Right lobe of liver (tissue), 6 donors: Measurements from ENCODE around the gene WNK1. TPM values are rescaled to one million over a fixed set of nuclear protein-coding genes. Genes with fewer than 3 reads are reported as not detected.
"Not testable (repeated sequence)": the region's sequence is repeated elsewhere in the genome, so short reads cannot be mapped to it uniquely, and the experiment has no call there.

ENCODE experiments used
- ATAC-seq, 4 donors: fragments of 200-7000 bp; cut with Tn5 transposase; one replicate each; pipeline ENCODE4 v1.9.1; 2020; ENCODE audit warnings: mild to moderate bottlenecking in 4 of 4, moderate library complexity in 4 of 4
- DNase-seq, 3 donors: peaks; one replicate each; pipeline ENCODE4 v3.0.0-alpha.2; 2020
- H3K27ac ChIP-seq, 3 donors: fragments of 200-600 bp; one replicate each; pipeline ENCODE4 v1.8.0; 2022
- H3K27me3 ChIP-seq, 2 donors: fragments of 200-600 bp; one replicate each; pipeline ENCODE4 v1.8.0; 2022
- H3K36me3 ChIP-seq, 4 donors: fragments of 200-600 bp; sonication (generic) in 1 of 4; one replicate each; pipeline versions ENCODE4 v1.5.1 to v1.8.0; 2017 to 2022; ENCODE audit warnings: control low read depth in 1 of 4
- H3K4me1 ChIP-seq, 4 donors: fragments of 200-600 bp; sonication (generic) in 1 of 4; one replicate each; pipeline versions ENCODE4 v1.5.1 to v1.8.0; 2017 to 2022; ENCODE audit warnings: control low read depth in 1 of 4
- H3K4me3 ChIP-seq, 3 donors: fragments of 200-600 bp; one replicate each; pipeline ENCODE4 v1.8.0; 2022
- H3K9me3 ChIP-seq, 4 donors: fragments of 200-600 bp; sonication (generic) in 1 of 4; one replicate each; pipeline versions ENCODE4 v1.5.1 to v1.8.0; 2017 to 2022; ENCODE audit warnings: control low read depth in 1 of 4
- CTCF ChIP-seq, 4 donors: fragments of 200-600 bp in 3 of 4; fragments of 450-650 bp in 1 of 4; IDR thresholded peaks; one replicate each; pipeline versions ENCODE4 v1.5.1 to v1.8.0; 2016 to 2022; ENCODE audit warnings: antibody characterized with exemption in 4 of 4, mild to moderate bottlenecking in 2 of 4
- POLR2A ChIP-seq: fragments of 450-650 bp; IDR thresholded peaks from one replicate; pipeline ENCODE4 v1.6.1; 2017; ENCODE audit warnings: antibody characterized with exemption, mild to moderate bottlenecking
- WGBS: methylation state at CpG from one replicate; pipeline ENCODE4 v1.1.6; 2018; ENCODE audit warnings: low coverage, low lambda C conversion rate; ENCODE audit not compliant: insufficient coverage; ENCODE audit errors: missing lambda C conversion rate; 5-methylcytosine and 5-hydroxymethylcytosine counted together
- intact Hi-C, 2 donors: fragments of 100-400 bp; cut with DNase I; formaldehyde crosslinking; loops; one replicate each; pipeline versions ENCODE4 v1.11.2 to v1.14.1; 2022
- total RNA-seq, 6 experiments: library from RNA; depleted of rRNA in 2 of 6; stranded (reverse); fragments of >200 nt in 2 of 6; fragmentation: NEBNext Ultra II Directional in 3 of 6; extraction: Animal tissue kit (Norgen Biotek cat#: 25700) in 3 of 6; gene quantifications; one replicate each; pipeline versions ENCODE4 v1.1.0 to v1.2.4, GENCODE V29; 2016 to 2023
- donor health status: DM: no; HTN: yes; CAD: no.
- donor health status: DM: no; HTN: no; CAD: no.
- donor health status: DM: no; HTN: no; CAD: no.
- donor health status: DM: no; HTN: yes; CAD: no.
- donor health status: DM: no; HTN: yes; CAD: no.

Gene WNK1
- total RNA-seq, 6 experiments from 2014 or later = 72.0 to 115 (median 93.1) TPM

- no peak overlapping the region for H3K4me3 ChIP-seq
- H3K9me3 ChIP-seq = no peaks in the 10 kb centered on the region
- no peak for ATAC-seq
- intact Hi-C loops = no loop called here
- no peaks in the 10 kb centered on the region for H3K27me3 ChIP-seq
- 71% methylated on average over 5 of the region's 5 CpGs for WGBS
- peaks cover 0 to 3% (median 0%) of the 10 kb centered on the region in 4 donors for H3K4me1 ChIP-seq
- no peak for DNase-seq
- H3K36me3 ChIP-seq = peaks cover 0 to 3% (median 0%) of the 10 kb centered on the region in 4 donors
- TF ChIP-seq POLR2A (no peak), CTCF (IDR thresholded peaks at IDR 0.05) (no peak)
- H3K27ac ChIP-seq = no peak overlapping the region
Observed at GRCh38 chr12:772056-772697, 19.8 kb downstream of the WNK1 start.

- WGBS = 30% methylated on average over 3 of the region's 3 CpGs
- ATAC-seq = no peak
- intact Hi-C loops = no loop called here
- H3K27ac ChIP-seq = no peak overlapping the region
- no peaks in the 10 kb centered on the region for H3K27me3 ChIP-seq
- TF ChIP-seq CTCF (IDR thresholded peaks at IDR 0.05) (no peak), POLR2A (no peak)
- DNase-seq = no peak
- no peaks in the 10 kb centered on the region for H3K9me3 ChIP-seq
- H3K4me1 ChIP-seq = peaks cover 0 to 20% (median 5%) of the 10 kb centered on the region in 4 donors
- no peak overlapping the region for H3K4me3 ChIP-seq
- H3K36me3 ChIP-seq = no peaks in the 10 kb centered on the region
Observed at GRCh38 chr12:774051-774614, 21.8 kb downstream of the WNK1 start.

GRCh38 chr12:775973-776771, 23.8 kb downstream of the WNK1 start:
- DNase-seq, intact Hi-C loops, H3K27me3 ChIP-seq, ATAC-seq, H3K4me3 ChIP-seq, H3K27ac ChIP-seq, H3K9me3 ChIP-seq, H3K36me3 ChIP-seq: not testable (repeated sequence)
- 75% methylated on average over 9 of the region's 15 CpGs for WGBS
- H3K4me1 ChIP-seq = peaks cover 0 to 38% (median 13%) of the 10 kb centered on the region in 4 donors

GRCh38 chr12:776772-777373, 24.5 kb downstream of the WNK1 start:
- H3K27ac ChIP-seq, intact Hi-C loops, H3K36me3 ChIP-seq, H3K9me3 ChIP-seq, H3K4me3 ChIP-seq, DNase-seq, H3K27me3 ChIP-seq: not testable (repeated sequence)
- ATAC-seq = peak in 1 of 4 donors; percentile 16
- H3K4me1 ChIP-seq = peaks cover 0 to 42% (median 13%) of the 10 kb centered on the region in 4 donors
- WGBS = 91% methylated on average over 4 of the region's 5 CpGs

GRCh38 chr12:777550-778047, 25.2 kb downstream of the WNK1 start:
- DNase-seq (no peak), ATAC-seq (no peak)
- Histone ChIP-seq H3K27ac (no peak overlapping the region), H3K36me3 (no peaks in the 10 kb centered on the region), H3K4me3 (no peak overlapping the region), H3K27me3 (no peaks in the 10 kb centered on the region), H3K9me3 (no peaks in the 10 kb centered on the region), H3K4me1 (peaks cover 0 to 45% (median 13%) of the 10 kb centered on the region in 4 donors)
- 58% methylated on average over 3 of the region's 3 CpGs for WGBS
- intact Hi-C loops = no loop called here
- TF ChIP-seq CTCF (IDR thresholded peaks at IDR 0.05) (no peak), POLR2A (no peak)
